ENCODE data around the gene TTC34. TPM values are rescaled to one million over a fixed set of nuclear protein-coding genes. Genes with fewer than 3 reads are reported as not detected.

Gene TTC34
- polyA plus RNA-seq, 3 donors = 0.03 to 1.00 TPM; not detected in 1

DNA sequence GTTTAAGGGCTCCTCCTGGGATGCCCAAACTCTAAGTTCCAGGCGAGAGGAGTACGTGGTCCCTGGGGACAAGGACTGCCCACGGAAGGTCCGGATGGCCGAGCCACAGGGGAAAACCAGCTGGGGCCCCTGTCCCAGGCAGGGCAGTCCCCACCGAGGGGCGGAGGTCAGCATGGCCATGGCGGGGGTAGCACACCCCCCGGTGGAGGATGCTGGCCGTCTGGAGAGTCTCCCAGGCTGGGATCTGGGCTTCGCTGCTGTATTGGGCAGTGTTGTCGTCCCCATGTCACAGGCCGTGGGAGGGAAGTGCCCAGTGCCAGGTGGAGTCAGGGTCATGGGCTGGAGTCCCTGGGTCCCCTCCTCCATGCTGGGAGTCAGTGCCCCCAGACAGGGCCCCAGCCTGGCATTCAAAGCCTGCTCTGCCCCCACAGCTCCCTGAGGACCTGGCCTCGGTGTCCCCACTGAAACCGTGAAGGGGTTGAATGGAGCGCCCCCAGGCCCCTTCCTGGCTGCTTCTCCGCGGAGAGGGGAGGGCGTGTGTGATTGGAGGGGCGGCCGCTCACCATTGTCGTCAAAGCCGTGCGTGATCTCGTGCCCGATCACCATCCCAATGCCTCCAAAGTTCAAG is 208.1 kb downstream of the TTC34 start:
- Mint-ChIP-seq H3K36me3 (peaks cover 4 to 6% of the 10 kb centered on the region in 2 donors), H3K9me3 (peaks cover 0 to 7% (median 2%) of the 10 kb centered on the region in 7 donors), H3K4me1 (peaks cover 5% of the 10 kb centered on the region), H3K27me3 (ENCODE audit: low read depth in 3 of 3) (peaks cover 6 to 24% (median 7%) of the 10 kb centered on the region in 3 donors), H3K4me3 (no peak overlapping the region), H3K27ac (no peak overlapping the region)
- no peaks in the 10 kb centered on the region for H3K9me3 ChIP-seq (replicated peaks in 1 of 2; ENCODE audit: control insufficient read depth in 1 of 2, insufficient read depth in 1 of 2, low read length in 2 of 2)
- H3K27ac ChIP-seq (ENCODE audit: low read depth in 1 of 2, low read length in 2 of 2) = no peak overlapping the region
- no peaks in the 10 kb centered on the region for H3K79me2 ChIP-seq (ENCODE audit: insufficient read depth, low read length)
- no peak for TF ChIP-seq CTCF (IDR thresholded peaks at IDR 0.05)
- H3K4me2 ChIP-seq (replicated peaks; ENCODE audit: extremely low read depth, low read length, poor library complexity, severe bottlenecking) = no peak overlapping the region
- no peak for DNase-seq
- no peak overlapping the region for H2AFZ ChIP-seq (ENCODE audit: insufficient read depth, low read depth, low read length, poor library complexity, severe bottlenecking)
- no peak overlapping the region for H3K4me3 ChIP-seq (replicated peaks in 1 of 3; ENCODE audit: low read depth in 2 of 3, low read length in 3 of 3)
- no peaks in the 10 kb centered on the region for H3K27me3 ChIP-seq (ENCODE audit: control insufficient read depth in 2 of 2, insufficient read depth in 2 of 2, low read length in 2 of 2)
- no peaks in the 10 kb centered on the region for H4K20me1 ChIP-seq (ENCODE audit: insufficient read depth, low read length)
- H3K36me3 ChIP-seq (replicated peaks in 1 of 2; ENCODE audit: control insufficient read depth in 1 of 2, insufficient read depth in 2 of 2, low read length in 2 of 2) = peaks cover 0 to 4% of the 10 kb centered on the region in 2 donors
- peaks cover 4 to 9% of the 10 kb centered on the region in 2 donors for H3K4me1 ChIP-seq (ENCODE audit: control insufficient read depth in 1 of 2, insufficient read depth in 2 of 2, low read length in 2 of 2)
- intact Hi-C loops (cut with micrococcal nuclease) = no loop called here
- WGBS (ENCODE audit: insufficient coverage) = 88% methylated on average over 20 of the region's 26 CpGs
- peak overlapping the region; percentile 21 for H3K9ac ChIP-seq (ENCODE audit: insufficient read depth, low read length, poor library complexity, severe bottlenecking)

DNA sequence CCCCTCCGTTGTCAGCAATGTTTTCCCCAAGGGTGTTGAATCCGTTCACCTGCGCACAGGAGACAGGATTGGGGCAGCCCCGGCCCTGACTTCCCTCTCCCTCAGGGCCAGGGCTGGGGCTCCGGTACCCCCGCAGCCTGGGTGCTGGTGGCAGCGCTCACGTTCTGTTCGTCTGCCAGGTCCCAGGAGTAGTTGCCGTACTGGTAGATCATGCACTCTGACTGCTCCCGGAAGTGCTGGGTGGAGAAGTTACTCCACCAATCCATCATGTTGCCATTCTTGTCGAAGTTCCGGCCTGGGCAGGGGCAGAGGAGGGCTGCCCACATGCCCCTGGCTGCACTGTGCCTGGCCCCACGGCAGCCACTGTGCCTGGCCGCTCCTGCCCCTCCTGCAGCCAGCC is 208.8 kb downstream of the TTC34 start:
- no peak overlapping the region for H3K27ac Mint-ChIP-seq
- H3K4me1 Mint-ChIP-seq = peaks cover 7% of the 10 kb centered on the region
- Histone ChIP-seq H3K27ac (ENCODE audit: low read depth in 1 of 2, low read length in 2 of 2) (no peak overlapping the region), H3K27me3 (ENCODE audit: control insufficient read depth in 2 of 2, insufficient read depth in 2 of 2, low read length in 2 of 2) (peaks cover 0 to 3% of the 10 kb centered on the region in 2 donors), H3K4me1 (ENCODE audit: control insufficient read depth in 1 of 2, insufficient read depth in 2 of 2, low read length in 2 of 2) (peaks cover 6 to 11% of the 10 kb centered on the region in 2 donors), H3K4me2 (replicated peaks; ENCODE audit: extremely low read depth, low read length, poor library complexity, severe bottlenecking) (no peak overlapping the region), H3K36me3 (replicated peaks in 1 of 2; ENCODE audit: control insufficient read depth in 1 of 2, insufficient read depth in 2 of 2, low read length in 2 of 2) (peaks cover 0 to 4% of the 10 kb centered on the region in 2 donors), H2AFZ (ENCODE audit: insufficient read depth, low read depth, low read length, poor library complexity, severe bottlenecking) (peak overlapping the region; percentile 50), H3K79me2 (ENCODE audit: insufficient read depth, low read length) (no peaks in the 10 kb centered on the region), H4K20me1 (ENCODE audit: insufficient read depth, low read length) (no peaks in the 10 kb centered on the region), H3K9me3 (replicated peaks in 1 of 2; ENCODE audit: control insufficient read depth in 1 of 2, insufficient read depth in 1 of 2, low read length in 2 of 2) (no peaks in the 10 kb centered on the region), H3K4me3 (replicated peaks in 1 of 3; ENCODE audit: low read depth in 2 of 3, low read length in 3 of 3) (peak overlapping the region in 1 of 3 experiments; percentile 20), H3K9ac (ENCODE audit: insufficient read depth, low read length, poor library complexity, severe bottlenecking) (peak overlapping the region; percentile 21)
- H3K36me3 Mint-ChIP-seq = peaks cover 4 to 6% of the 10 kb centered on the region in 2 donors
- peaks cover 0 to 3% (median 2%) of the 10 kb centered on the region in 7 donors for H3K9me3 Mint-ChIP-seq
- peak in 2 of 3 donors; percentile 20 to 37 for DNase-seq
- intact Hi-C loops (cut with micrococcal nuclease) = no loop called here
- H3K27me3 Mint-ChIP-seq (ENCODE audit: low read depth in 3 of 3) = peaks cover 3 to 23% (median 4%) of the 10 kb centered on the region in 3 donors
- WGBS (ENCODE audit: insufficient coverage) = 68% methylated on average over 10 of the region's 15 CpGs
- peak overlapping the region; percentile 55 to 64 for H3K4me3 Mint-ChIP-seq
- TF ChIP-seq CTCF (IDR thresholded peaks at IDR 0.05) = no peak
